Lung (tissue), 12 donors: ENCODE results near the gene GP5. TPM values are rescaled to one million over a fixed set of nuclear protein-coding genes. Genes with fewer than 3 reads are reported as not detected.

ENCODE experiments used
- ATAC-seq: fragments of 200-7000 bp; cut with Tn5 transposase; one replicate; pipeline ENCODE4 v1.9.1; 2020; ENCODE audit warnings: moderate number of reproducible peaks; ENCODE audit not compliant: insufficient read depth, low FRiP score
- DNase-seq, 3 donors: peaks; one replicate each; pipeline ENCODE4 v3.0.0-alpha.2; 2013 to 2017
- H3K27ac ChIP-seq, 2 donors: one replicate each; pipeline ENCODE4 v1.5.1; 2013; ENCODE audit warnings: mild to moderate bottlenecking in 2 of 2, moderate library complexity in 2 of 2, control low read depth in 1 of 2, inconsistent platforms in 1 of 2, low read depth in 1 of 2, low read length in 1 of 2
- H3K27me3 ChIP-seq, 3 donors: one replicate each; pipeline ENCODE4 v1.5.1; 2013; ENCODE audit warnings: low read length in 2 of 3; ENCODE audit not compliant: control insufficient read depth in 3 of 3, insufficient read depth in 3 of 3
- H3K36me3 ChIP-seq, 4 donors: one replicate each; pipeline ENCODE4 v1.5.1; 2013; ENCODE audit warnings: low read length in 4 of 4, mild to moderate bottlenecking in 1 of 4, moderate library complexity in 1 of 4; ENCODE audit not compliant: control insufficient read depth in 4 of 4, insufficient read depth in 4 of 4
- H3K4me1 ChIP-seq, 5 donors: one replicate each; pipeline ENCODE4 v1.5.1; 2013; ENCODE audit warnings: low read length in 5 of 5, mild to moderate bottlenecking in 2 of 5, moderate library complexity in 1 of 5; ENCODE audit not compliant: control insufficient read depth in 5 of 5, insufficient read depth in 5 of 5
- H3K4me3 ChIP-seq: one replicate; pipeline ENCODE4 v1.5.1; 2013; ENCODE audit warnings: mild to moderate bottlenecking, control low read depth, moderate library complexity
- H3K9ac ChIP-seq, 2 donors: one replicate each; pipeline ENCODE4 v1.5.1; 2013; ENCODE audit warnings: low read length in 2 of 2, control low read depth in 1 of 2; ENCODE audit not compliant: insufficient read depth in 1 of 2
- H3K9me3 ChIP-seq, 4 donors: one replicate each; pipeline ENCODE4 v1.5.1; 2013; ENCODE audit warnings: low read length in 3 of 4, mild to moderate bottlenecking in 1 of 4, moderate library complexity in 1 of 4; ENCODE audit not compliant: control insufficient read depth in 4 of 4, insufficient read depth in 3 of 4
- CTCF ChIP-seq: IDR thresholded peaks from 2 replicates; pipeline ENCODE4 v1.5.1; 2012; ENCODE audit warnings: mild to moderate bottlenecking; ENCODE audit errors: control extremely low read depth, extremely low read depth
- WGBS, 2 donors: extraction: QIAGEN DNeasy Blood & Tissue Kit; methylation state at CpG; one replicate each; pipeline ENCODE4 v1.1.7; 2013; 5-methylcytosine and 5-hydroxymethylcytosine counted together
- polyA plus RNA-seq, 2 donors: library from polyadenylated mRNA; stranded (reverse); fragments of 200-250 nt; gene quantifications; one replicate each; pipeline ENCODE4 v1.2.1, GENCODE V29; 2013
- total RNA-seq, 2 donors: library from RNA; depleted of rRNA in 1 of 2; stranded (reverse); fragments of >200 nt in 1 of 2; gene quantifications; one replicate each; pipeline ENCODE4 v1.2.1, GENCODE V29; 2014 to 2021
- donor health status: control.
- donor health status: control.
- donor health status: Bipolar disorder and iron deficiency.
- donor health status: healthy.
- donor health status: DM: yes; HTN: yes; CAD: no.

The GP5 gene
- total and polyA plus RNA-seq, 4 donors, result 0.06 to 1.1 (median 0.37) TPM

DNA sequence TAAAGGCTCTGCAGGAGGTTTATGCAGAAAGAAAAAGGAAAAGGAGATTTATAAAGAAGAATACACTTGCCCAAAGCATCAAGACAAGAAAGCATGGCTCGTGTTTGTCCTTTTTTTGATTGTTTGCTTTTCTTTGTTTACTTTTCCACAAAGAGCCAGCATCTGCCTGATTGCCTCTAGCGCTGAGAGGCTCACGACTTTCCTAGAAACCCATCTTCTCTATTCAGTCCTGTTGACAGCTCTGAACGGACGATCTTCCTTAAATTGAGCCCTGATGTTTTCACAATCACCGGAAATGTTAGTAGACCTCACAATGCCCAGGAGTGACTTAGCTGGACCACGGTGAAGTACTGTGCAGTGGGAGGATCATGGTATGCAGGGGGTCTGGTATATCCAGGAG is 12.4 kb downstream of the GP5 start:
- H3K4me1 ChIP-seq, result no peaks in the 10 kb centered on the region
- ATAC-seq (no peak), DNase-seq (no peak)
- H3K9me3 ChIP-seq, result peaks cover 0 to 5% (median 0%) of the 10 kb centered on the region in 4 donors
- H3K27ac ChIP-seq, result no peak overlapping the region
- H3K36me3 ChIP-seq, result no peaks in the 10 kb centered on the region
- TF ChIP-seq CTCF, result no peak
- H3K4me3 ChIP-seq, result no peak overlapping the region
- 49 to 56% methylated on average over 7 of the region's 7 CpGs for WGBS, 2 donors
- no peaks in the 10 kb centered on the region for H3K27me3 ChIP-seq
- H3K9ac ChIP-seq, result no peak overlapping the region

GRCh38 chr3:194386066-194386465 is 13.0 kb downstream of the GP5 start:
- no peak for ATAC-seq

DNA sequence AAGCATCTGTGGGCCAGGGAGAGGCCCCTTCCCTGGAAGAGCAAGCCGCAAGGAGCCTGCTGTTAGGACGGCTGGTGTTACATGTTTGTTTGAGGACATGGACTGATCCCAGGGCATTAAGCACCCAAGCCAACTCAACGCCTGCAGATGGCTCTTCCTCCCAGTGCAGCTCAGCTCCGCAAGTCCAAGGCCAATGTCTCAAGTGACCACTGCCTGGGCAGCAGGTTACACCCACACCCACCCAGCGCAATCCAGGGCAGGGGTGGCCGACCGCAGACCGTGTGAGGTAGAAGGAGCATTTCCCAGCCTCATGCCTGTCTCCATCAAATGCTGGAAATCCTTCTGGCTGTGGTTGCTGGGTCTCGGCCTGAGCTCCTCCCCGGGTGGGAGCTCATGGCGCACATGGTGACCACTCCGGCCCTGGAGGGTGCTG is 14.5 kb downstream of the GP5 start:
- ATAC-seq, result no peak

More at GRCh38 chr3:194386066-194386465, 13.0 kb downstream of the GP5 start:
- Histone ChIP-seq H3K36me3 (no peaks in the 10 kb centered on the region), H3K4me3 (no peak overlapping the region), H3K27me3 (peaks cover 0 to 2% (median 0%) of the 10 kb centered on the region in 3 donors), H3K9me3 (peaks cover 0 to 4% (median 0%) of the 10 kb centered on the region in 4 donors), H3K4me1 (no peaks in the 10 kb centered on the region), H3K27ac (no peak overlapping the region), H3K9ac (no peak overlapping the region)
- WGBS, 2 donors, result 77 to 90% methylated on average over 15 of the region's 15 CpGs
- DNase-seq, result no peak
- no peak for TF ChIP-seq CTCF

More for the DNA sequence above, 14.5 kb downstream of the GP5 start:
- H3K4me1 ChIP-seq, result no peaks in the 10 kb centered on the region
- no peak for DNase-seq
- no peaks in the 10 kb centered on the region for H3K36me3 ChIP-seq
- no peak overlapping the region for H3K9ac ChIP-seq
- H3K27ac ChIP-seq, result no peak overlapping the region
- 94 to 96% methylated on average over 12 of the region's 12 CpGs for WGBS, 2 donors
- no peak overlapping the region for H3K4me3 ChIP-seq
- H3K27me3 ChIP-seq, result peaks cover 0 to 10% (median 0%) of the 10 kb centered on the region in 3 donors
- no peaks in the 10 kb centered on the region for H3K9me3 ChIP-seq
- TF ChIP-seq CTCF, result no peak
